ENCODE data around the gene ABHD2. TPM values are rescaled to one million over a fixed set of nuclear protein-coding genes. Genes with fewer than 3 reads are reported as not detected.

ABHD2 gene
- total RNA-seq, 4 donors from 2014 or later: 49.8 to 82.3 (median 72.1) TPM

GRCh38 chr15:89196994-89197393 is 108.7 kb downstream of the ABHD2 start:
- H3K27me3 ChIP-seq: no peaks in the 10 kb centered on the region
- peak overlapping the region; percentile 24 to 59 (median 47) for H3K27ac ChIP-seq (replicated peaks in 1 of 4)
- WGBS: 57% methylated on average over 6 of the region's 7 CpGs

DNA sequence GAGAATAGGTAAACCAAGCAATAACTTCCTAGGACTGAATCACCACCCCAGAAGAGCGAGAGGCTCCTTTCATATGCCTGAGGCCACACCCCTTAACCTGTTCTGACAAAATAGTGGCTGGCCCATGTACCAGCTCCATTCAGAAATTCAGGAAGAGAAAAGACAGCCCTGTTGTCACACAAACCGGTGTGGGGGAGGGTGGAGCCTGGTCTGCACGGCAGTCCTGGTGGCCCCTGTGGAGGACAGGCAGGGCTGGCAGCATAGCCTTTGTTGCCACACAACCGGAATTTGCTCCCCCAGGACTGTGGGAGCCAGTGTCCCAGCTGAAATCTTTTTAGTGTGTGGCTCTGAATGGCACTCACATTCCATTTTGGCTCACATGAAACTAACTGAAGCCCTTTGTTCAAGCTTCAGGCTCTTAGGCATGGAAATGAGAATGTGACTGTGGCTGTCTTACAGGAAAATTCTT is 109.3 kb downstream of the ABHD2 start:
- DNase-seq (ENCODE audit: extremely low spot score): no peak
- peaks cover 10 to 26% (median 20%) of the 10 kb centered on the region in 4 donors for H3K4me1 ChIP-seq
- no peak overlapping the region for H3K4me3 ChIP-seq
- peak overlapping the region; percentile 24 to 59 (median 47) for H3K27ac ChIP-seq (replicated peaks in 1 of 4)
- H3K27me3 ChIP-seq: no peaks in the 10 kb centered on the region
- TF ChIP-seq CTCF (IDR thresholded peaks at IDR 0.05): no peak
- TF ChIP-seq POLR2AphosphoS5 (IDR thresholded peaks at IDR 0.05): peak in 1 of 2 donors; percentile 11
- H3K36me3 ChIP-seq: peaks cover 48 to 91% (median 67%) of the 10 kb centered on the region in 4 donors
- no peaks in the 10 kb centered on the region for H3K9me3 ChIP-seq
- intact Hi-C loops (cut with DNase I): no loop called here
- 68% methylated on average over 4 of the region's 4 CpGs for WGBS

More at GRCh38 chr15:89196994-89197393, 108.7 kb downstream of the ABHD2 start:
- intact Hi-C loops (cut with DNase I): no loop called here
- no peak for DNase-seq (ENCODE audit: extremely low spot score)
- Histone ChIP-seq H3K4me1 (peaks cover 10 to 26% (median 20%) of the 10 kb centered on the region in 4 donors), H3K4me3 (no peak overlapping the region), H3K9me3 (no peaks in the 10 kb centered on the region), H3K36me3 (peaks cover 54 to 96% (median 72%) of the 10 kb centered on the region in 4 donors)
- no peak for TF ChIP-seq EP300 (IDR thresholded peaks at IDR 0.05)
- no peak for TF ChIP-seq CTCF (IDR thresholded peaks at IDR 0.05)
- no peak for TF ChIP-seq POLR2AphosphoS5 (IDR thresholded peaks at IDR 0.05)
- TF ChIP-seq POLR2A (IDR thresholded peaks at IDR 0.05; ENCODE audit: low read depth): no peak

GRCh38 chr15:89198196-89198595 is 109.9 kb downstream of the ABHD2 start:
- DNase-seq (ENCODE audit: extremely low spot score): no peak
- no peak for TF ChIP-seq POLR2A (IDR thresholded peaks at IDR 0.05; ENCODE audit: low read depth)
- H3K4me1 ChIP-seq: peaks cover 10 to 26% (median 20%) of the 10 kb centered on the region in 4 donors
- no peaks in the 10 kb centered on the region for H3K9me3 ChIP-seq
- H3K36me3 ChIP-seq: peaks cover 42 to 84% (median 60%) of the 10 kb centered on the region in 4 donors
- intact Hi-C loops (cut with DNase I): no loop called here
- 85% methylated on average over 2 of the region's 2 CpGs for WGBS
- no peak overlapping the region for H3K4me3 ChIP-seq
- peak overlapping the region in 3 of 4 donors; percentile 9 to 69 (median 59) for H3K27ac ChIP-seq (replicated peaks in 1 of 4)
- no peaks in the 10 kb centered on the region for H3K27me3 ChIP-seq

GRCh38 chr15:89198934-89199333 is 110.7 kb downstream of the ABHD2 start:
- H3K4me1 ChIP-seq: peaks cover 10 to 26% (median 20%) of the 10 kb centered on the region in 4 donors
- WGBS: 82% methylated on average over 3 of the region's 3 CpGs
- no peaks in the 10 kb centered on the region for H3K27me3 ChIP-seq
- no peak for DNase-seq (ENCODE audit: extremely low spot score)
- H3K4me3 ChIP-seq: no peak overlapping the region
- peak overlapping the region in 3 of 4 donors; percentile 11 to 69 (median 59) for H3K27ac ChIP-seq (replicated peaks in 1 of 4)
- intact Hi-C loops (cut with DNase I): no loop called here
- H3K36me3 ChIP-seq: peaks cover 34 to 77% (median 53%) of the 10 kb centered on the region in 4 donors
- no peaks in the 10 kb centered on the region for H3K9me3 ChIP-seq
- TF ChIP-seq POLR2A (IDR thresholded peaks at IDR 0.05; ENCODE audit: low read depth): no peak
- TF ChIP-seq CTCF (IDR thresholded peaks at IDR 0.05): no peak
- no peak for TF ChIP-seq POLR2AphosphoS5 (IDR thresholded peaks at IDR 0.05)

- peaks cover 10 to 26% (median 20%) of the 10 kb centered on the region in 4 donors for H3K4me1 ChIP-seq
- no peak for DNase-seq (ENCODE audit: extremely low spot score)
- WGBS: 59% methylated on average over 6 of the region's 6 CpGs
- H3K9me3 ChIP-seq: no peaks in the 10 kb centered on the region
- intact Hi-C loops (cut with DNase I): loop anchor here (10.0 kb wide), 2 partner anchors 105 to 235 kb away; no protein-coding TSS in a partner anchor
- H3K36me3 ChIP-seq: peaks cover 26 to 68% (median 45%) of the 10 kb centered on the region in 4 donors
- H3K27ac ChIP-seq (replicated peaks in 1 of 4): peak overlapping the region; percentile 3 to 69 (median 36)
- H3K4me3 ChIP-seq: no peak overlapping the region
- TF ChIP-seq CTCF (IDR thresholded peaks at IDR 0.05): no peak
- TF ChIP-seq EP300 (IDR thresholded peaks at IDR 0.05): no peak
- no peak for TF ChIP-seq POLR2A (IDR thresholded peaks at IDR 0.05; ENCODE audit: low read depth)
- no peak for TF ChIP-seq POLR2AphosphoS5 (IDR thresholded peaks at IDR 0.05)
- no peaks in the 10 kb centered on the region for H3K27me3 ChIP-seq
These were observed 111.5 kb downstream of the ABHD2 start for GRCh38 chr15:89199746-89200145.

Measured in esophagus muscularis mucosa (tissue), 4 donors.